Airway epithelial cell (primary cell): ENCODE measurements around the gene FKBP6. TPM values are rescaled to one million over a fixed set of nuclear protein-coding genes. Genes with fewer than 3 reads are reported as not detected.

Experiments
- total RNA-seq: library from RNA; depleted of rRNA; stranded (reverse); fragments of >200 nt; gene quantifications from 2 replicates; pipeline ENCODE4 v1.2.3, GENCODE V29; 2015

The FKBP6 gene, protein sequence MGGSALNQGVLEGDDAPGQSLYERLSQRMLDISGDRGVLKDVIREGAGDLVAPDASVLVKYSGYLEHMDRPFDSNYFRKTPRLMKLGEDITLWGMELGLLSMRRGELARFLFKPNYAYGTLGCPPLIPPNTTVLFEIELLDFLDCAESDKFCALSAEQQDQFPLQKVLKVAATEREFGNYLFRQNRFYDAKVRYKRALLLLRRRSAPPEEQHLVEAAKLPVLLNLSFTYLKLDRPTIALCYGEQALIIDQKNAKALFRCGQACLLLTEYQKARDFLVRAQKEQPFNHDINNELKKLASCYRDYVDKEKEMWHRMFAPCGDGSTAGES
- total RNA-seq: not detected in 2 replicates

DNA sequence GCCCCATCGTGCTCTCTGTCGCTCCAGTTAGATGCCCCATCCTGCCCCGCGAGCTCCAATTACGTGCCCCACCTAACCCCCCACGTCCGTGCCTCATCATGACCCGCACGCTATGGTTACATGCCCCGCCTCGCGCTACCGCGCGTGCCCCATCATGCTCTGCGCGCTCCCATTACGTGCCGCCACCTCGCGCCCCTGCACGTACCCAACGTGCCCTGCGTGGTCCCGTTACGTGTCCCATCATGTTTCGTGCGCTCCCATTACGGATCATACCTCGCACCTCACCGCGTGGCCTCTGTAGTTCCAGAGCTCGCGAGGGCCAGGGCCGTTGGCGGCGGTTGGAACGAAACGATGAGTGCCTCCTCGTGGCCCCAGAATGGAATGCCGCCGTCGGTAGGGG lies at the start of gene FKBP6, which contains the start of gene TRIM50:
Gene FKBP6 (plus strand): TSS at position 240 of the 400 bp plus-strand sequence. CDS start 268 bp downstream, outside the sequence.
Gene TRIM50 (minus strand): TSS at position 161 of the 400 bp plus-strand sequence. CDS start 3,295 bp downstream, outside the sequence.

GRCh38 chr7:73308665-73309214 lies 19.2 kb upstream of the FKBP6 start, which contains the start of gene NSUN5:
TSS of gene NSUN5 (minus strand) at chr7:73308826. CDS start at chr7:73308790, 36 bp downstream.

Other genes with a start within 250 kb of the FKBP6 start
- not detected in 2 replicates for gene SPDYE9, start 242.1 kb upstream of the FKBP6 start, total RNA-seq
- 31.1 and 38.2 TPM in 2 replicates for gene NSUN5, start 19.3 kb upstream of the FKBP6 start, total RNA-seq
- not detected in 2 replicates for gene TRIM50, start 79 bp upstream of the FKBP6 start, total RNA-seq
- 0.84 and 0.99 TPM in 2 replicates for gene FZD9, start 105.6 kb downstream of the FKBP6 start, total RNA-seq
- gene BAZ1B, start 194.1 kb downstream of the FKBP6 start, total RNA-seq: 32.7 and 34.7 TPM in 2 replicates
- gene BCL7B, start 229.5 kb downstream of the FKBP6 start, total RNA-seq: 38.9 and 43.7 TPM in 2 replicates